Retina (tissue), 1 donor: ENCODE results near the gene IL1RAP.

Experiments used
- DNase-seq: peaks from one replicate; pipeline ENCODE4 v3.0.0-alpha.2; 2016

IL1RAP gene

GRCh38 chr3:190543671-190544070 lies 29.8 kb downstream of the IL1RAP start:
- no peak for DNase-seq

GRCh38 chr3:190545191-190545590 lies 31.3 kb downstream of the IL1RAP start:
- peak; percentile 9 for DNase-seq

- no peak for DNase-seq
These were observed 33.1 kb downstream of the IL1RAP start for GRCh38 chr3:190546881-190547510.

- no peak for DNase-seq
These were observed 34.3 kb downstream of the IL1RAP start for GRCh38 chr3:190548031-190548656.

GRCh38 chr3:190552021-190552420 lies 38.1 kb downstream of the IL1RAP start:
- no peak for DNase-seq

- DNase-seq: no peak
These were observed 39.3 kb downstream of the IL1RAP start for GRCh38 chr3:190552969-190553759.

- DNase-seq: no peak
These were observed 40.3 kb downstream of the IL1RAP start for GRCh38 chr3:190554197-190554596.

- no peak for DNase-seq
These were observed 42.5 kb downstream of the IL1RAP start for GRCh38 chr3:190556351-190556750.

- DNase-seq: no peak
These were observed 43.4 kb downstream of the IL1RAP start for GRCh38 chr3:190557296-190557695.

GRCh38 chr3:190558316-190558715 lies 44.4 kb downstream of the IL1RAP start:
- no peak for DNase-seq

- DNase-seq: no peak
These were observed 44.9 kb downstream of the IL1RAP start for GRCh38 chr3:190558796-190559195.

GRCh38 chr3:190560013-190560895 lies 46.4 kb downstream of the IL1RAP start:
- no peak for DNase-seq

- no peak for DNase-seq
These were observed 49.1 kb downstream of the IL1RAP start for GRCh38 chr3:190562866-190563510.

- DNase-seq: no peak
These were observed 50.3 kb downstream of the IL1RAP start for GRCh38 chr3:190564175-190564574.

GRCh38 chr3:190566043-190566933 lies 52.4 kb downstream of the IL1RAP start:
- DNase-seq: no peak

GRCh38 chr3:190568036-190568435 lies 54.2 kb downstream of the IL1RAP start:
- no peak for DNase-seq

GRCh38 chr3:190574473-190574872 lies 60.6 kb downstream of the IL1RAP start:
- no peak for DNase-seq

- DNase-seq: no peak
These were observed 61.7 kb downstream of the IL1RAP start for GRCh38 chr3:190575437-190576185.

GRCh38 chr3:190577225-190577624 lies 63.3 kb downstream of the IL1RAP start:
- no peak for DNase-seq

GRCh38 chr3:190579514-190580137 lies 65.7 kb downstream of the IL1RAP start:
- no peak for DNase-seq
